GM12878 (cell line): Measurements from ENCODE around the gene MCM5. TPM values are rescaled to one million over a fixed set of nuclear protein-coding genes. Genes with fewer than 3 reads are reported as not detected.

Source experiments
- ATAC-seq: fragments of 200-7000 bp; cut with Tn5 transposase; 3 replicates; pipeline ENCODE4 v1.9.1; 2020; ENCODE audit warnings: mild to moderate bottlenecking, moderate library complexity
- BruUV-seq: library from RNA; stranded (reverse); fragments of 400-500 nt; replicated peaks from 2 replicates; lab custom pipeline; 2021; lab: Mats Ljungman, UMichigan
- CTCF ChIA-PET: fragments of 300-600 bp; sonication (Branson Sonifier 250); formaldehyde crosslinking; extraction: SDS; loops from one replicate; lab custom pipeline; 2021; ENCODE audit warnings: inconsistent platforms; lab: Yijun Ruan, JAX
- POLR2A ChIA-PET: fragments of 350-600 bp; formaldehyde crosslinking; extraction: SDS; loops from one replicate; lab custom pipeline; 2021; ENCODE audit warnings: inconsistent platforms; lab: Charles Lee
- RAD21 ChIA-PET: fragments of 300-600 bp; sonication (Branson Sonifier 250); formaldehyde crosslinking; loops from one replicate; lab custom pipeline; 2023; ENCODE audit warnings: antibody characterized with exemption; ENCODE audit not compliant: unreplicated experiment; lab: Charles Lee
- SMC1A ChIA-PET: fragments of 300-600 bp; sonication (Branson Sonifier 250); formaldehyde crosslinking; loops from one replicate; lab custom pipeline; 2023; ENCODE audit not compliant: unreplicated experiment, uncharacterized antibody; lab: Charles Lee
- DNase-seq: peaks from one replicate; pipeline ENCODE4 v3.0.0-alpha.2; 2011; ENCODE audit warnings: low read depth, low spot score
- FAIRE-seq: peaks from 3 replicates; lab custom pipeline; 2011; peaks lifted over from hg19 to GRCh38; lab: Jason Lieb, UNC
- H2AFZ ChIP-seq: 2 replicates; pipeline ENCODE4 v1.6.0; 2011; ENCODE audit warnings: low read depth, low read length, control low read depth; ENCODE audit not compliant: control insufficient read depth
- H3K27ac ChIP-seq: 2 replicates; pipeline ENCODE4 v1.5.1; 2011; ENCODE audit warnings: control low read depth; ENCODE audit not compliant: control insufficient read depth, insufficient read depth
- H3K27me3 ChIP-seq, 2 experiments: replicated peaks in 1 of 2; 2 replicates each; pipeline versions ENCODE4 v1.6.0 to v1.6.1; 2011; ENCODE audit warnings: low read length in 1 of 2; ENCODE audit not compliant: control insufficient read depth in 2 of 2, insufficient read depth in 2 of 2
- H3K36me3 ChIP-seq, 2 experiments: 2 replicates each; pipeline ENCODE4 v1.5.1; 2011; ENCODE audit warnings: low read length in 1 of 2; ENCODE audit not compliant: control insufficient read depth in 2 of 2, insufficient read depth in 2 of 2
- H3K4me1 ChIP-seq: 2 replicates; pipeline ENCODE4 v1.6.1; 2011; ENCODE audit warnings: mild to moderate bottlenecking, low read length, moderate library complexity, mixed read lengths; ENCODE audit not compliant: control insufficient read depth, insufficient read depth
- H3K4me2 ChIP-seq: 2 replicates; pipeline ENCODE4 v1.6.0; 2011; ENCODE audit warnings: control low read depth; ENCODE audit not compliant: control insufficient read depth, insufficient read depth
- H3K4me3 ChIP-seq: fragments of 200-600 bp; sonication (generic); 2 replicates; pipeline ENCODE4 v1.5.1; 2016
- H3K79me2 ChIP-seq: 2 replicates; pipeline ENCODE4 v1.6.0; 2011; ENCODE audit warnings: low read length; ENCODE audit not compliant: control insufficient read depth, insufficient read depth
- H3K9ac ChIP-seq: 2 replicates; pipeline ENCODE4 v1.8.0; 2011; ENCODE audit warnings: low read length, control low read depth, mixed read lengths; ENCODE audit not compliant: control insufficient read depth, insufficient read depth
- H3K9me3 ChIP-seq: replicated peaks from 3 replicates; pipeline ENCODE4 v1.5.1; 2011; ENCODE audit warnings: mild to moderate bottlenecking, low read length; ENCODE audit not compliant: control insufficient read depth, insufficient read depth
- H4K20me1 ChIP-seq: 2 replicates; pipeline ENCODE4 v1.6.0; 2011; ENCODE audit not compliant: control insufficient read depth, insufficient read depth
- ESRRA ChIP-seq: IDR thresholded peaks from 2 replicates; pipeline ENCODE4 v1.6.1; 2012; ENCODE audit warnings: mild to moderate bottlenecking, low read length, improper control_type of control experiment
- FOXK2 ChIP-seq: fragments of 450-650 bp; IDR thresholded peaks from 2 replicates; pipeline ENCODE4 v1.6.1; 2017; ENCODE audit warnings: mild to moderate bottlenecking, moderate library complexity
- MYC ChIP-seq: IDR thresholded peaks from 2 replicates; pipeline ENCODE4 v1.6.1; 2011; ENCODE audit warnings: mild to moderate bottlenecking, low read length, moderate library complexity, inconsistent platforms; ENCODE audit not compliant: insufficient read depth, insufficient replicate concordance, insufficient read length, severe bottlenecking
- REST ChIP-seq: IDR thresholded peaks from 2 replicates; pipeline ENCODE4 v1.6.1; 2012; ENCODE audit warnings: mild to moderate bottlenecking, low read depth, low read length
- SIX5 ChIP-seq: IDR thresholded peaks from 2 replicates; pipeline ENCODE4 v1.6.1; 2011; ENCODE audit warnings: mild to moderate bottlenecking, low read depth, low read length, moderate library complexity; ENCODE audit not compliant: severe bottlenecking
- WGBS: methylation state at CpG from one replicate; pipeline ENCODE4 v1.1.6; 2016; ENCODE audit warnings: low lambda C conversion rate; ENCODE audit not compliant: insufficient replicate concordance, insufficient coverage; ENCODE audit errors: missing lambda C conversion rate; 5-methylcytosine and 5-hydroxymethylcytosine counted together
- in situ Hi-C: fragments of 300-500 bp; cut with MboI; formaldehyde crosslinking; loops from 9 replicates; pipeline ENCODE4 v1.14.3; 2018; ENCODE audit warnings: mixed read lengths
- intact Hi-C: fragments of 100-400 bp; cut with micrococcal nuclease; formaldehyde crosslinking; loops from one replicate; pipeline ENCODE4 v1.14.2; 2022; ENCODE audit not compliant: unreplicated experiment
- polyA plus RNA-seq, 11 experiments: library from polyadenylated mRNA; depleted of rRNA in 4 of 11; unstranded in 6 of 11; stranded (reverse) in 5 of 11; fragments of >200 nt; fragmentation: Nextera tagmentation in 4 of 11; fragmentation: Illumina TruSeq in 1 of 11; extraction: Ambion mirVana in 4 of 11; extraction: Trizol in 1 of 11; gene quantifications; 1 replicate in 1 of 11; 2 replicates in 10 of 11; pipeline versions ENCODE4 v1.2.1 to v1.2.3, GENCODE V29; 2011 to 2016; ENCODE audit warnings: inconsistent platforms in 2 of 11, missing spikeins in 2 of 11, low read depth in 1 of 11
- total RNA-seq, 4 experiments: library from RNA; depleted of rRNA in 3 of 4; stranded (reverse); fragments of >200 nt in 3 of 4; fragmentation: Illumina TruSeq in 1 of 4; extraction: Trizol in 1 of 4; gene quantifications; 2 replicates each; pipeline versions ENCODE4 v1.2.1 to v1.2.3, GENCODE V29; 2013 to 2021

Gene MCM5
- total and polyA plus RNA-seq, 10 of the 15 experiments (the other 5 are each of a cell fraction or from before 2014, with no cell fraction given) = 14.1 to 360 (median 164) TPM

DNA sequence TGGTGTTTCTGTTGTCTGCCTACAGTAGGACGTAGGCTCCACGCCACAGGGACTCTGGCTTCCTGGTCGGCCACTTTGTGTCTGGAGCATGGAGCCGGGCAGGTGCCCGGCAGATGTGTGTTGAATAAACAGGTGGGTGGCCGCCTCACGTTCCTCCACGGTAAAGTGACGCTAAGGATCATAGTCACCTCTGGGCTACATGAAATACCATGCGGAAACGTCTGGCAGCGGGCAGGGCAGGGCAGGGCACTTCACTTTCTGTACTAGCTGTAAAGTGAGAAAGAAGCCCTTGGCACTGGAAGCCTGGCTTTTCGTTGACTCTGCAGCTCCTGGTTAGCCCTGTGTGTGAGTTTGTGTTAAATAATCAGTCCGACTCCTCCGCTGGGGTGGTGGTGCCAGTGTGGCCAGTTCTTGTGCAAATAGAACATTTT is 52.4 kb downstream of the MCM5 start (continued):
- TF ChIP-seq REST = no peak
- no peak for TF ChIP-seq FOXK2
- no peak for TF ChIP-seq SIX5
- TF ChIP-seq MYC = no peak

DNA sequence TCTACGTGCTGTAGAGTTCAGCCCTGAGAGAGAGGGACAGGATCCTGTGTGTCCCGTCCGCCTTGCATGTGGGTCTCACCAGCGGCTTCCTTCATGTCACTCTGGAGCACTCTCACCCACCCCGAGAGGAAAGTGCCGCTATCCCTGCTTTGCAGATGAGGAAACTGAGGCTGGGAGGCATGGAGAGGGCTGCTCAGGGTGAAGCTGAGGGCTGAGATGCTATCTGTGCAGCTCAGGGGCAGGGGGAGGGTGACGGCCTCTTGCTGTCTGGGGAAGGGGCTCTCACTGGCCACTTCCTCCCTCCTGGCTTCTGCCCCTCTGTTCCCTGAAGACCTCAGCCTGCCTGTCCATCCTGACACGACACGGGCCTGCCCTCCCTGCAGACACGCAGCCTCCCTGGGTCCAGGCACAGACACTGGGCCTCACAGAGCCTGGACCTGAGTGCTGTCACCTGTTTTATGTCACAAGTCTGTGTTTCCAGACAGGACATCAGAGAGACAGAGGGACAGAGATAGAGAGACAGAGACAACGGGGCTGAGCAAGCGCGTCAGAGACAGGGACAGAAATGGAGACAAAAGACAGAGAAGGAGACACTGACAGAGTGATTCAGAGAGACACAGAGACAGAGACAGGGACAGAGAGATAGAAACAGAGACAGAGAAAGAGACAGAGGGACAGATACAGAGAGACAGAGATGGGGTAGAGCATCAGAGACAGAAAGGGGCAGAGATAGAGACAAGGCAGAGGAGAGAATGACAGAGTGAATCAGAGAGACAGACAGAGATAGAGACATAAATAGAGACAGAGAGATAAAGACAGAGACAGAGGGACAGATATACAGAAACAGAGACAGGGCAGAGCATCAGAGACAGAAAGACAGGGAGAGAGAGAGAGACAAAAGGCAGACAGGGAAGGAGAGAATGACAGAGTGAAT is 53.1 kb downstream of the MCM5 start:
- H3K4me2 ChIP-seq = no peak overlapping the region
- no TSS peak for BruUV-seq
- intact Hi-C loops = no loop called here
- H2AFZ ChIP-seq = no peak overlapping the region
- H3K36me3 ChIP-seq = peaks cover 0 to 6% of the 10 kb centered on the region in 2 experiments; a peak in 2 of 4 replicates
- ChIA-PET SMC1A (no interaction called here), CTCF (no interaction called here), RAD21 (no interaction called here), POLR2A (no interaction called here)
- WGBS = 72% methylated on average over 13 of the region's 13 CpGs
- no peak overlapping the region for H3K4me3 ChIP-seq
- H4K20me1 ChIP-seq = no peaks in the 10 kb centered on the region
- H3K27ac ChIP-seq = no peak overlapping the region
- TF ChIP-seq REST (no peak), ESRRA (no peak)
- ATAC-seq = no peak
- no peaks in the 10 kb centered on the region for H3K79me2 ChIP-seq
- no peak for DNase-seq
- in situ Hi-C loops = no loop called here
- H3K27me3 ChIP-seq = no peaks in the 10 kb centered on the region
- H3K9me3 ChIP-seq = no peaks in the 10 kb centered on the region
- no peak for FAIRE-seq
- H3K4me1 ChIP-seq = no peaks in the 10 kb centered on the region
- H3K9ac ChIP-seq = no peak overlapping the region
